IPS DF 19.7 (cell line): ENCODE measurements around the gene ATP6V1G2.
A peak's percentile ranks its signal among the peaks of the same experiment; 100 is the strongest.

Experiments used
- DNase-seq: peaks from one replicate; pipeline ENCODE4 v3.0.0-alpha.2; 2013; ENCODE audit warnings: low read depth, low spot score

Gene ATP6V1G2

DNA sequence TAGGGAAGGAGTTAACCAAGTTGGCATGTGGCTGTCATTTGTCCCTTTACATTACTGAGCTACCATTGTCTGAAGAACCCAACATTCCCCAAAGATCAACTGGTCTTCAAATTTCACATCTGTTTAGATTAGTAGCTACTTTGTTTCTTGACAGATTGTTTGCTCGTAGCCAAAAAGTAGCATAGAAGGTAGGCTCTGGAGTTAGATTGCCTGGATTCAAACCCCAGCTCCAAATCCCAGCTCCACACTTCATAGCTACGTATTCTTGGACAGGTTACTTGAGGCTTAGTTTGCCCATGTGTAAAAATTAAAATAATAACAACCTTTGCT is 2.1 kb upstream of the ATP6V1G2 start:
- DNase-seq, result no peak

DNA sequence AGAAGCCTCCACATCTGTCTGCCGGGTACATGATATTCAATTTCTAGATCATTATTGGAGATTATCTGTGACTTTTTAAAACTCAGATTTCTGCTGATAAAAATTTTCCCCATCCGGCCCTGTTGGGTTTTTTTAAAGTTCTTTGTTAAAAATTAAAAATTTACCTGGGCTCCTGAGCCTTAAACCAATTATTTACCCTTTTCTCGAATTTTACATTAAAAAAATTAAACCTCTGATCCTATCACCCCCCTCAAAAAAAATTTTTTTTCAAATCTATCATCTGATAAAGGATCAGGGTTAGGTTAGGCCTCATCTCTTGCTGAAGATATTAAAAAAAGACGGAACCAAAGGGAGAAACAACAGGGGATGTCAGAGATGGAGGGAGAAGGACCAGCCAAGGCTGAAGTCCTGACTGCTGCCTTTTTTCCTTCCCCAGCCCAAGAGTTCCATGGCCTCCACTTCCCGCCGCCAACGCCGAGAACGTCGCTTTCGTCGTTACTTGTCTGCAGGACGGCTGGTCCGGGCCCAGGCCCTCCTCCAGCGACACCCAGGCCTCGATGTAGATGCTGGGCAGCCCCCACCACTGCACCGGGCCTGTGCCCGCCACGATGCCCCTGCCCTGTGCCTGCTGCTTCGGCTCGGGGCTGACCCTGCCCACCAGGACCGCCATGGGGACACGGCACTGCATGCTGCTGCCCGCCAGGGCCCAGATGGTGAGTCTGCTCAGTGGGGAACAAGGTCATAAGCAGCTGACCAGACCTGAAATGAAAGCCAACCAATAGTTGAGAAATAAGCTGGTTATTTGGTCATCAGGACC is 1.5 kb upstream of the ATP6V1G2 start:
- DNase-seq, result no peak

DNA sequence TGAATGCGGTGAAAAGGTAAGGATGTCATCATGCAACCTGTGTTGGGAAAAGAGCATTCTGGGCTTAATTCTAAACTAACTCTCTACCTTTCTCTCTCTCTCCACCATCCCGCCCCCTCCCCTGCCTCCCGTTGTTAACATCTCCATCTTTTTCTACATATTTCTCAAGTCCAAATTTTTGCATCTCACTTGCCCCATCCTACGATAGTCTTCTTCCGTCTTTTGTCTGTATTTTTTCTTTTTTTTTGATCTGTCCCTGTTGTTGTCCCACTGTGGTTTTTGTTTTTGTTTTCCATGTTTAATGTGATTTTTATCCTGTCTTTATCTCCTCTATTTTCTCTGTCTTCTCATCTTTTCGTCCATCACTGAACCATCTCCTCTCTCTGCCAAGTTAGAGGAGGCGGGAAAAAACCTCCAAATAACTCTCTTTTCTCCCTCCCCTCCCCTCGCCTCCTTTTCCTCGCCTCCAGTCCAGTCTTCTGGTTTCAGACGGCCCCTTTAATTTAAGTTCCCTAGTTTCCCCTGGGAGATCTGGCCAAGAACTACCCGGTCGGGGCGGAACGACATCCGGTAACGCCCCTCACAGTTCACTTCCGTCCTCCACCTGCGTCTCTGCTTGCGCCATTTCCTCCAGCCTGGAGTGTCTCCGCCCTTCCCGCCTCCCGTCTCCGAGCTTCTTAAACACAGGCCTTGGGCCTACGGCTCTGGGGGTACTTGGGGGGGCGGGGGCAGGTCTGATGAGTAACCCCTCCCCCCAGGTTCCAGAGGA is 734 bp upstream of the ATP6V1G2 start, which contains the start of gene NFKBIL1:
Gene NFKBIL1, plus strand, starts transcription at position 651 of the 769 bp plus-strand sequence. Its CDS starts 87 bp downstream, at position 738.
- peak; percentile 97 for DNase-seq

DNA sequence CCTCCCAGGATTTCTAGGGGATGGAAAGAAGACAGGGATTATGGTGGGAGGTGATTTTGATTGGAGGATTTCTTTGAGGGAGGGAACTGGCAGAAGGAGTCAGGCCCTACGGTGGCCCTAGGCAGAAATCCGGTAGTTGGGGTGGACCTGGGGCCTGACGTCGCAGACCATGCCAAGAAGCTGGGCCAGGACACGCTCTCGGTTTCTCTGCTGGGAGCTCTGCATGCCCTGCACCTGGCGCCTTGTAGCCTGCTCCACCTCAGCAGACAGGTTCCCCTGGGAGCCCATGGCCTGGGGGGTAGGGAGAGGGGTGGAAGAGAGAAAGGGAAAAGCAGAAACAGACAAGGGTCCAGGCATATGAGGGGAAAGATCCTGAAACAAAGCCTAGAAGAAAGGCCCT is 1.1 kb downstream of the ATP6V1G2 start:
- DNase-seq, result no peak

DNA sequence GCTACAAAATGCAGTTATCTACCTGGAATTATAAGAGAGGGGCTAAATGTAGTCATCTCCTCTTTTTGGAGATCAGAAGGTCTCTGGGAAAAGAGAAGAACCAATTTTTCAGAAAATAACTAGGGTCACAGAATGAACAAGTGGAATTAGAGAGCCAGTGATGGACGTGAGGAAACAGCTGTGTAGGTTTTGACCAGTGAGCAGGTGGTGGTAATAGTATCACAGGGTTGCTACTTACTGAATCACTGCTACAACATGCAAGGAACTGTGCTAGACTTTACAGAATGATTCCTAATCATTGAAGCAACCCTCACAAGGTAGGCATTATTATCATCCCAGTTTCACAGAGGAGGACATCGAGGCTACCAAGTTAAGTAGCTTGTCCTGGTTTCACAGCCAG is 1.7 kb downstream of the ATP6V1G2 start:
- DNase-seq, result no peak

- no peak for DNase-seq
Observed at GRCh38 chr6:31543639-31544038, 2.8 kb downstream of the ATP6V1G2 start.

DNA sequence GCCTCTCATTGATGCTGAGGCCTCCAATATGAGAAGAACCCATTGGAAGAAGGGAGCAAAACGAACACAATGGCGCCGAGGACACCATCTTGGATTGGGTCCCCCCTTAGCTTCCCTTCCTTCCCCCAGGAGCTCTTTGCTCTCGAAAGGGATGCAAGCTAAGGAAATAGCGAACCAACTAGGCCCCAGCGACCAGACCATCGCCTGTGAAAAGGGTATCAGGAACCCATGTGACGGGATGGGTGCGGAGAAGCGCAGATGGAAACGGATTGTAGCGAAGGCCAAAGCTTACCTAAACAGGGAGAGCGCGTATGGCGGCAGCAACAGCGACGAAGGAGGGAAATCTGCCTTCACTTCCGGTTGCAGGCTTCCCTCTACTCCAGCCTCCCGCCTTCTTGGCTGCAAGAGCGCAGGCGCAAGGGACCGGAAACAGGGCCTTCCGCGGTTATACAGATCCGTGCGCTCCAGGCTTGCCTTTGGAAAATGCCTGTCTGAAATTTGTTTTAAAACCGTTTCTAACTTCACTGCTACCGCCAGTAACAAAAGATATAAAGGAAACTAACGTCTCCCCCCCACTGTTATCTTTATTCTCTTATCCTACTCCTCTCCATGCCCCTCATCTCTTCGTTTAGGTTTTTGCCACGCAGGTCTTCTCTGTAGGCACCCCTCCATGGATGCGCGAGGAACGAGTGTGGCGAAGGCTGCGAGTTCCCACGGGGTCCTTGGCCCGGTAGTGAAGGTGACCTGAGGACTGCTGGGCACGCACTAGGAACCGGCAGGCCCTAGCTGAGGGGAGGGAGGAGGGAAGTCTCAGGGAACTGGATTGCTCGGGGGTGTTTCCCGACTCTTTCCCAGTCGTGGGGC is 4.5 kb downstream of the ATP6V1G2 start, which contains the start of gene DDX39B:
Gene DDX39B, minus strand, starts transcription at position 346 of the 864 bp plus-strand sequence. CDS start 1,471 bp downstream, outside the sequence.
- DNase-seq, result peak; percentile 89

- DNase-seq, result no peak
Observed at GRCh38 chr6:31541059-31541657, 5.2 kb downstream of the ATP6V1G2 start.

DNA sequence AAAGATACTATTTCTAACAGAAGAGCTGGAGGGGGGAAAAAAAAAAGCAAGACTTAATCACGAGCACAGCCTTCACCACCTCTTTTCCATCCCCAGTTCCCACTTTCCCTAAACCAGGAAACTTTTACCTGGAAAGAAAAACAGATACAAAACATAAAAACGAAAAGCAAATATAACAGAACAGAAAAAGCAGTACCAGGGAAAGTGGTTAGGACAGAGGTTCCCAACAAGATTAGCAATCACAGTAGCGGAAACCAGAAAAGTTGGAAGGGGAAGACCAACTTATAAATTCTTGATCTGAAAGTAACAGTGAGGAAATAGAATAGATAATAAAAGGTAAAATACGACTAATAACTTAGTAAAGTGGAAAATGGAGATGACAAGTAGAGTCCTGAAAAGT is 5.8 kb downstream of the ATP6V1G2 start:
- DNase-seq, result no peak

DNA sequence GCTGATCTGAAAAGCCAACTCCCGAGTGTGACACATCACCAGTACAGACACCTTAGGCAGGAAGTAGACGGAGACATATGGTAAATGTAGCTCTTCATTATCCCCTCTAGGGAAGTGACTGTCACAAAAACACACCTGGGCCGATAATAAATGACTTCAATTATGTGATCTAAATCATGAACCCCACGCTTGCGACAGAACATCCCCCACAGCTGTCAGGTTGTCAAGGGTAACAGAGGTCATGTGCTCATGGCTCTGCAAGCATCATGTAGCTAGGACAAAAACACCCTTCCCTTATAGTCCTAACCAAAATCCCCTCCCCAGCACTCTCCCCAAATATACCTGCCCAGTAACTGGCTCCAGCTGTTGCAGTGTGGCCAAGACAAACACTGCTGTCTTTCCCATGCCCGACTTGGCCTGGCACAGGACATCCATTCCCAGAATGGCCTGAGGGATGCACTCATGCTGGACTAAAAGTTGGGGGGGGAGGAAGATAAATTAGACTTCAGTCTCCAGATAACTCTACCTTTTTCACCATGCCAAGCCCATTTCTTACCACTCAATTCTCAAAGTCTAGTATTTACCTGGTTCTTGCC is 7.5 kb downstream of the ATP6V1G2 start:
- no peak for DNase-seq

GRCh38 chr6:31535538-31536324 is 10.7 kb downstream of the ATP6V1G2 start:
- no peak for DNase-seq

- DNase-seq, result no peak
Observed at GRCh38 chr6:31534521-31535040, 11.8 kb downstream of the ATP6V1G2 start.

DNA sequence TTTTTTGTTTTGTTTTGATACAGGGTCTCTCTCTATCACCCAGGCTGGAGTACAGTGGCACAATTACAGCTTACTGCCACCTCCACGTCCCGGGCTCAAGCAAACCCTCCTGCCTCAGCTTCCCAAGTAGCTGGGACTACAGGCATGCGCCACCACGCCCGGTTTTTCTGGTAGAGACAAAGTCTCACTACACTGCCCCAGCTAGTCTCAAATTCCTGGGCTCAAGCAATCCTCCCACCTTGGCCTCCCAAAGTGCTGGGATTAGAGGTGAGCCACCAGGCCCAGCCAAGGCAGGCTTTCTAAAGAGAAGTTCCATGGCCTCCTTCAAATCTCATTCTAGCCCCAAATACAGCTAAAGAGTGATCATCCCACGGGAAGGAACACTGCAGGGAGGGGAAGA is 12.4 kb downstream of the ATP6V1G2 start:
- DNase-seq, result no peak

GRCh38 chr6:31533455-31533841 is 13.0 kb downstream of the ATP6V1G2 start:
- DNase-seq, result no peak

GRCh38 chr6:31532644-31533454 is 13.6 kb downstream of the ATP6V1G2 start:
- DNase-seq, result no peak

GRCh38 chr6:31531771-31532643 is 14.4 kb downstream of the ATP6V1G2 start:
- no peak for DNase-seq

DNA sequence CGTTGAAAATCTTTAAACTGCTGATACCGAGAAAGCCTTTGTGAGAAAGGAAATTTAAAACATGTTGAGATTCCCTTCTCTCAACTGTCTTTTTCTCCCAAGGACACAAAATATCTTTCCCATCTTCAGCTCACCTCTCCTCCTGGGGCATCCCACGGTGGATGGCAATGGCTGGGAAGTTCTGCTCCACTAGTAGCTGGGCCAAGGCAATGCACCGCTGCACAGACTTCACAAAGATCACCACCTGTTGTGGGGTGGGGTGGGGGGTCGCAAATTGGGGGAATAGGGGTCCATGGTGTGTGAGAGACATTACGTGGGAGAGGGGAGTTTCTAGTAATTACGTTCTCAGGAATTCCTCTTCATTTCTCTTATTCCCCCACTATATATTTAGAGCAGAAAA is 15.2 kb downstream of the ATP6V1G2 start:
- no peak for DNase-seq

DNA sequence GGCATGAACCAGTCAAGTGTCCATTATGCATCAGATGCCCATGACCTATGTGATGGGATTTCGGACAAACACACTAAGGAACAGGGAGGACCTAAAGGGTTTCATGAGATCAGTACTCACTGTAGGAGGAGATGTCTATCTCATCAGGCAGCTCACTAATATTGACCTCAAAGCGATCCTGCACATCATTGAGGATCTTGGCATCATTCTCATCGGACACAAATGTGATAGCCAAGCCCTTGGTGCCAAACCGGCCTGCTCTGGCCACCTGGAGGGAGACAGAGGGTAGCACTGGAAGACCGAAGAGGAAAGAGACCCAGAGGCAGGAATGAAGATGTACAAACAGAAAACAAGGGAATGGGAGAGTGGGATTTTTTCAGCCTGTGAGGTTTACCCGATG is 15.7 kb downstream of the ATP6V1G2 start:
- DNase-seq, result no peak
